Measurements from ENCODE around the gene MDM1.
A peak's percentile ranks its signal among the peaks of the same experiment; 100 is the strongest.

Gene MDM1

GRCh38 chr12:68270358-68270757 is 61.8 kb downstream of the MDM1 start:
- no peak for DNase-seq

- DNase-seq = no peak
These were observed 62.4 kb downstream of the MDM1 start for GRCh38 chr12:68269779-68270178.

GRCh38 chr12:68268967-68269366 is 63.2 kb downstream of the MDM1 start:
- DNase-seq = no peak

GRCh38 chr12:68267892-68268396 is 64.2 kb downstream of the MDM1 start:
- DNase-seq = peak; percentile 43

GRCh38 chr12:68264857-68265256 is 67.3 kb downstream of the MDM1 start:
- DNase-seq = no peak

GRCh38 chr12:68264158-68264855 is 67.9 kb downstream of the MDM1 start:
- no peak for DNase-seq

- DNase-seq = no peak
These were observed 68.8 kb downstream of the MDM1 start for GRCh38 chr12:68263366-68263765.

- DNase-seq = no peak
These were observed 70.3 kb downstream of the MDM1 start for GRCh38 chr12:68261896-68262295.

- DNase-seq = no peak
These were observed 72.0 kb downstream of the MDM1 start for GRCh38 chr12:68260153-68260552.

- no peak for DNase-seq
These were observed 72.7 kb downstream of the MDM1 start for GRCh38 chr12:68259318-68259940.

- DNase-seq = no peak
These were observed 78.7 kb downstream of the MDM1 start, which contains the start of gene IL22 for GRCh38 chr12:68253504-68253903. Gene IL22, minus strand, starts transcription at chr12:68253604. Its CDS starts 156 bp downstream, at chr12:68253448.

- no peak for DNase-seq
These were observed 80.1 kb downstream of the MDM1 start for GRCh38 chr12:68252077-68252476.

GRCh38 chr12:68250454-68250853 is 81.7 kb downstream of the MDM1 start:
- no peak for DNase-seq

- no peak for DNase-seq
These were observed 84.4 kb downstream of the MDM1 start for GRCh38 chr12:68247785-68248184.

GRCh38 chr12:68246350-68246749 is 85.8 kb downstream of the MDM1 start:
- no peak for DNase-seq

GRCh38 chr12:68245180-68246021 is 86.8 kb downstream of the MDM1 start:
- DNase-seq = no peak
